ENCODE results near the gene TCF4.

- TF ChIP-seq CTCF (IDR thresholded peaks at IDR 0.05) (no peak), POLR2AphosphoS5 (IDR thresholded peaks at IDR 0.05) (no peak), POLR2A (IDR thresholded peaks at IDR 0.05) (no peak)
Measured at GRCh38 chr18:55296115-55296514, 291.9 kb downstream of the TCF4 start.
